Liver (tissue), 9 donors: Measurements from ENCODE around the gene OOSP4A. TPM values are rescaled to one million over a fixed set of nuclear protein-coding genes. Genes with fewer than 3 reads are reported as not detected.

ENCODE experiments used
- DNase-seq: peaks from one replicate; pipeline ENCODE4 v3.0.0-alpha.2; 2017; ENCODE audit warnings: low spot score
- H3K27ac ChIP-seq, 2 donors: one replicate each; pipeline ENCODE4 v1.7.0; 2013; ENCODE audit warnings: inconsistent platforms in 2 of 2, low read length in 2 of 2, control low read depth in 1 of 2, low read depth in 1 of 2, mild to moderate bottlenecking in 1 of 2
- H3K27me3 ChIP-seq, 4 donors: one replicate each; pipeline versions ENCODE4 v1.6.1 to v1.7.0; 2013; ENCODE audit warnings: low read length in 3 of 4, inconsistent platforms in 1 of 4, mild to moderate bottlenecking in 1 of 4, moderate library complexity in 1 of 4; ENCODE audit not compliant: control insufficient read depth in 4 of 4, insufficient read depth in 4 of 4
- H3K36me3 ChIP-seq, 4 donors: one replicate each; pipeline versions ENCODE4 v1.6.1 to v1.7.0; 2013; ENCODE audit warnings: low read length in 3 of 4, mild to moderate bottlenecking in 3 of 4, low read depth in 1 of 4, moderate library complexity in 1 of 4; ENCODE audit not compliant: control insufficient read depth in 4 of 4, insufficient read depth in 3 of 4
- H3K4me1 ChIP-seq, 4 donors: one replicate each; pipeline versions ENCODE4 v1.6.1 to v1.7.0; 2013; ENCODE audit warnings: low read length in 3 of 4, mild to moderate bottlenecking in 3 of 4, moderate library complexity in 1 of 4; ENCODE audit not compliant: control insufficient read depth in 4 of 4, insufficient read depth in 4 of 4
- H3K4me3 ChIP-seq, 3 donors: one replicate each; pipeline versions ENCODE4 v1.6.1 to v1.7.0; 2013; ENCODE audit warnings: low read length in 3 of 3, control low read depth in 1 of 3, low read depth in 1 of 3, mild to moderate bottlenecking in 1 of 3
- H3K9ac ChIP-seq, 2 donors: one replicate each; pipeline ENCODE4 v1.7.0; 2013; ENCODE audit warnings: low read length in 2 of 2, mild to moderate bottlenecking in 2 of 2, moderate library complexity in 2 of 2, control low read depth in 1 of 2, low read depth in 1 of 2
- H3K9me3 ChIP-seq, 4 donors: one replicate each; pipeline versions ENCODE4 v1.6.1 to v1.7.0; 2013; ENCODE audit warnings: low read length in 3 of 4; ENCODE audit not compliant: control insufficient read depth in 4 of 4
- EGR1 ChIP-seq, 2 donors: IDR thresholded peaks; 2 replicates each; pipeline ENCODE4 v1.6.1; 2016 to 2018; ENCODE audit warnings: antibody characterized with exemption in 2 of 2, low read depth in 2 of 2
- FOXA1 ChIP-seq: IDR thresholded peaks from 2 replicates; pipeline ENCODE4 v1.6.1; 2016; ENCODE audit warnings: antibody characterized with exemption
- FOXA2 ChIP-seq: IDR thresholded peaks from 2 replicates; pipeline ENCODE4 v1.6.1; 2016; ENCODE audit warnings: antibody characterized with exemption
- GABPA ChIP-seq, 2 donors: IDR thresholded peaks in 1 of 2; conservative IDR thresholded peaks in 1 of 2; 2 replicates each; pipeline ENCODE4 v1.6.1; 2016; ENCODE audit warnings: antibody characterized with exemption in 2 of 2, mild to moderate bottlenecking in 1 of 2, moderate library complexity in 1 of 2
- HNF4A ChIP-seq, 2 donors: conservative IDR thresholded peaks; 2 replicates each; pipeline ENCODE4 v1.6.1; 2016; ENCODE audit warnings: antibody characterized with exemption in 2 of 2, mild to moderate bottlenecking in 2 of 2
- HNF4G ChIP-seq: IDR thresholded peaks from 2 replicates; pipeline ENCODE4 v1.6.1; 2016; ENCODE audit warnings: antibody characterized with exemption
- JUND ChIP-seq, 2 donors: IDR thresholded peaks; 2 replicates each; pipeline ENCODE4 v1.6.1; 2016; ENCODE audit warnings: antibody characterized with exemption in 2 of 2
- NR2F2 ChIP-seq: IDR thresholded peaks from 2 replicates; pipeline ENCODE4 v1.6.1; 2016; ENCODE audit warnings: antibody characterized with exemption
- RAD21 ChIP-seq, 2 donors: IDR thresholded peaks; 2 replicates each; pipeline ENCODE4 v1.6.1; 2016; ENCODE audit warnings: antibody characterized with exemption in 2 of 2, mild to moderate bottlenecking in 2 of 2
- RXRA ChIP-seq, 2 donors: IDR thresholded peaks; 2 replicates each; pipeline ENCODE4 v1.6.1; 2017 to 2018; ENCODE audit warnings: antibody characterized with exemption in 2 of 2, mild to moderate bottlenecking in 1 of 2
- SP1 ChIP-seq: IDR thresholded peaks from 2 replicates; pipeline ENCODE4 v1.6.1; 2018; ENCODE audit warnings: antibody characterized with exemption, mild to moderate bottlenecking
- TAF1 ChIP-seq: conservative IDR thresholded peaks from 2 replicates; pipeline ENCODE4 v1.6.1; 2016; ENCODE audit warnings: antibody characterized with exemption, mild to moderate bottlenecking
- YY1 ChIP-seq: IDR thresholded peaks from 2 replicates; pipeline ENCODE4 v1.6.1; 2016; ENCODE audit warnings: antibody characterized with exemption, mild to moderate bottlenecking
- WGBS: extraction: QIAGEN DNeasy Blood & Tissue Kit; methylation state at CpG from one replicate; pipeline ENCODE4 v1.1.7; 2013; 5-methylcytosine and 5-hydroxymethylcytosine counted together
- polyA plus RNA-seq, 2 donors: library from polyadenylated mRNA; stranded (reverse) in 1 of 2; unstranded in 1 of 2; fragments of 200-250 nt in 1 of 2; fragments of >200 nt in 1 of 2; fragmentation: Nextera tagmentation in 1 of 2; extraction: Ambion mirVana in 1 of 2; gene quantifications; one replicate each; pipeline versions ENCODE4 v1.2.1 to v1.2.3, GENCODE V29; 2013 to 2015
- total RNA-seq, 2 donors: library from RNA; depleted of rRNA; stranded (reverse); fragments of >200 nt; gene quantifications; one replicate each; pipeline ENCODE4 v1.2.3, GENCODE V29; 2014
- TF ChIP-seq, protein P1 (sequence below): IDR thresholded peaks from 2 replicates; pipeline ENCODE4 v1.6.1; 2016; ENCODE audit warnings: antibody characterized with exemption, mild to moderate bottlenecking
- TF ChIP-seq, protein P2 (sequence below): IDR thresholded peaks from 2 replicates; pipeline ENCODE4 v1.6.1; 2016; ENCODE audit warnings: antibody characterized with exemption
- TF ChIP-seq, protein P3 (sequence below): fragments of 150-350 bp; IDR thresholded peaks from 2 replicates; pipeline ENCODE4 v1.5.1; 2017; ENCODE audit warnings: improper control_type of control experiment, low read depth, low read length; ENCODE audit not compliant: missing input control
- TF ChIP-seq, protein P4 (sequence below): IDR thresholded peaks from 2 replicates; pipeline ENCODE4 v1.6.1; 2016; ENCODE audit warnings: antibody characterized with exemption
- TF ChIP-seq, protein P5 (sequence below): IDR thresholded peaks from 2 replicates; pipeline ENCODE4 v1.6.1; 2016; ENCODE audit warnings: antibody characterized with exemption
- donor health status: healthy.
- donor health status: healthy.
- donor health status: healthy.
- donor health status: healthy.
- donor health status: healthy.

Gene OOSP4A
- not detected for total RNA-seq
- polyA plus RNA-seq: not detected

DNA sequence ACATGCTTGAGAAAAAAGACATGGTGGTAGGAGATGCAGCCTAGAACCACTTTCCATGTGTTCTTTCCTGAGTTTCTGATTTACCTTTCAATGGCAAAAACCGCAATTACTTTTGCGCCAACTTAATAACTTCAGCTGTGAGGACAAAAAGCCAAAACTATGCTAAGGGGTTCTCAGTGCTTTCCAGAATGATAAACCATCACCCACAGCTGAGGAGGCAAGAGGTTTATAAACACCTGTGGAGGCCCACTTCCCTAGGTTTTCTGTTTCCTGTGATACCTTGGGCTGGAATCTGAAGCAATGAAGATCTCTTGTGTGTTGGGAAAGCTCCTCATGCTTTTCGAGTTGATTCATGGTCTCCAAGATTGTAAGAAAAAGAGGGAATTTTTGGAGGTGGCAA is at the start of gene OOSP4A:
Gene OOSP4A (plus strand): TSS at position 301 of the 400 bp plus-strand sequence. CDS start 0 bp downstream, at position 301.
- Histone ChIP-seq H3K4me3 (no peak within 1 kb of the TSS), H3K27ac (no peak within 1 kb of the TSS), H3K4me1 (no peaks in the 10 kb centered on the region), H3K9me3 (no peaks in the 10 kb centered on the region), H3K9ac (no peak within 1 kb of the TSS), H3K27me3 (no peaks in the 10 kb centered on the region), H3K36me3 (no peaks in the 10 kb centered on the region)
- TF ChIP-seq HNF4G (no peak), TAF1 (no peak), SP1 (no peak), RAD21 (IDR thresholded peaks at IDR 0.05) (no peak), RXRA (IDR thresholded peaks at IDR 0.05) (no peak), NR2F2 (no peak), GABPA (IDR thresholded peaks at IDR 0.05 in 1 of 2, conservative IDR thresholded peaks at IDR 0.05 in 1 of 2) (no peak), FOXA2 (no peak)
- TF ChIP-seq, protein P1, sequence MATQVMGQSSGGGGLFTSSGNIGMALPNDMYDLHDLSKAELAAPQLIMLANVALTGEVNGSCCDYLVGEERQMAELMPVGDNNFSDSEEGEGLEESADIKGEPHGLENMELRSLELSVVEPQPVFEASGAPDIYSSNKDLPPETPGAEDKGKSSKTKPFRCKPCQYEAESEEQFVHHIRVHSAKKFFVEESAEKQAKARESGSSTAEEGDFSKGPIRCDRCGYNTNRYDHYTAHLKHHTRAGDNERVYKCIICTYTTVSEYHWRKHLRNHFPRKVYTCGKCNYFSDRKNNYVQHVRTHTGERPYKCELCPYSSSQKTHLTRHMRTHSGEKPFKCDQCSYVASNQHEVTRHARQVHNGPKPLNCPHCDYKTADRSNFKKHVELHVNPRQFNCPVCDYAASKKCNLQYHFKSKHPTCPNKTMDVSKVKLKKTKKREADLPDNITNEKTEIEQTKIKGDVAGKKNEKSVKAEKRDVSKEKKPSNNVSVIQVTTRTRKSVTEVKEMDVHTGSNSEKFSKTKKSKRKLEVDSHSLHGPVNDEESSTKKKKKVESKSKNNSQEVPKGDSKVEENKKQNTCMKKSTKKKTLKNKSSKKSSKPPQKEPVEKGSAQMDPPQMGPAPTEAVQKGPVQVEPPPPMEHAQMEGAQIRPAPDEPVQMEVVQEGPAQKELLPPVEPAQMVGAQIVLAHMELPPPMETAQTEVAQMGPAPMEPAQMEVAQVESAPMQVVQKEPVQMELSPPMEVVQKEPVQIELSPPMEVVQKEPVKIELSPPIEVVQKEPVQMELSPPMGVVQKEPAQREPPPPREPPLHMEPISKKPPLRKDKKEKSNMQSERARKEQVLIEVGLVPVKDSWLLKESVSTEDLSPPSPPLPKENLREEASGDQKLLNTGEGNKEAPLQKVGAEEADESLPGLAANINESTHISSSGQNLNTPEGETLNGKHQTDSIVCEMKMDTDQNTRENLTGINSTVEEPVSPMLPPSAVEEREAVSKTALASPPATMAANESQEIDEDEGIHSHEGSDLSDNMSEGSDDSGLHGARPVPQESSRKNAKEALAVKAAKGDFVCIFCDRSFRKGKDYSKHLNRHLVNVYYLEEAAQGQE: no peak
- TF ChIP-seq, protein P2, sequence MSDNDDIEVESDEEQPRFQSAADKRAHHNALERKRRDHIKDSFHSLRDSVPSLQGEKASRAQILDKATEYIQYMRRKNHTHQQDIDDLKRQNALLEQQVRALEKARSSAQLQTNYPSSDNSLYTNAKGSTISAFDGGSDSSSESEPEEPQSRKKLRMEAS: no peak
- no peak for DNase-seq
- WGBS: 86% methylated on average over 3 of the region's 3 CpGs

DNA sequence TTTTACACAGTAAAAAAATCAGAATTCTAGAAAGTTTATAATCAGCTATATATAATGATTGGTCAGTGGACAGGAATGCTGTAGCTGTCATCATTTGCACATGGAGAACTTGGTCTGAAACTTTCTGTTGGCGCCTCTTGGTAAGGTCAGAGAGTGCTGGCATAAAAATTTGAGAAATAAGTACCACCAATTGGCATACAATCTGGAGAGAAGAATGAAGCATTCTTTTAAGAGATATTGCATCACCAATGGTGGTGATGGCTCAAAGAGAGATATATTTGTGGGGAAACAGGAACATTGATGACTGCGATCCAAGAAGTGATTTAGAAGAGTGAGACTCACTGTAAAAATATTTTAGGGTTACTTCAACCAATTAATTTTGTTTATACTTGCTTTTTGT is 45.4 kb upstream of the OOSP4A start:
- TF ChIP-seq YY1 (no peak), EGR1 (IDR thresholded peaks at IDR 0.05; ENCODE audit: low read depth in 2 of 2) (no peak), TAF1 (no peak), RXRA (IDR thresholded peaks at IDR 0.05) (no peak), SP1 (no peak), JUND (IDR thresholded peaks at IDR 0.05) (no peak), HNF4G (no peak), NR2F2 (no peak), FOXA1 (no peak), RAD21 (IDR thresholded peaks at IDR 0.05) (no peak), FOXA2 (no peak), HNF4A (conservative IDR thresholded peaks at IDR 0.05) (no peak), GABPA (IDR thresholded peaks at IDR 0.05 in 1 of 2, conservative IDR thresholded peaks at IDR 0.05 in 1 of 2) (no peak)
- TF ChIP-seq, protein P1: no peak
- TF ChIP-seq, protein P3, sequence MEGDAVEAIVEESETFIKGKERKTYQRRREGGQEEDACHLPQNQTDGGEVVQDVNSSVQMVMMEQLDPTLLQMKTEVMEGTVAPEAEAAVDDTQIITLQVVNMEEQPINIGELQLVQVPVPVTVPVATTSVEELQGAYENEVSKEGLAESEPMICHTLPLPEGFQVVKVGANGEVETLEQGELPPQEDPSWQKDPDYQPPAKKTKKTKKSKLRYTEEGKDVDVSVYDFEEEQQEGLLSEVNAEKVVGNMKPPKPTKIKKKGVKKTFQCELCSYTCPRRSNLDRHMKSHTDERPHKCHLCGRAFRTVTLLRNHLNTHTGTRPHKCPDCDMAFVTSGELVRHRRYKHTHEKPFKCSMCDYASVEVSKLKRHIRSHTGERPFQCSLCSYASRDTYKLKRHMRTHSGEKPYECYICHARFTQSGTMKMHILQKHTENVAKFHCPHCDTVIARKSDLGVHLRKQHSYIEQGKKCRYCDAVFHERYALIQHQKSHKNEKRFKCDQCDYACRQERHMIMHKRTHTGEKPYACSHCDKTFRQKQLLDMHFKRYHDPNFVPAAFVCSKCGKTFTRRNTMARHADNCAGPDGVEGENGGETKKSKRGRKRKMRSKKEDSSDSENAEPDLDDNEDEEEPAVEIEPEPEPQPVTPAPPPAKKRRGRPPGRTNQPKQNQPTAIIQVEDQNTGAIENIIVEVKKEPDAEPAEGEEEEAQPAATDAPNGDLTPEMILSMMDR: no peak
- TF ChIP-seq, protein P2: no peak
- TF ChIP-seq, protein P4, sequence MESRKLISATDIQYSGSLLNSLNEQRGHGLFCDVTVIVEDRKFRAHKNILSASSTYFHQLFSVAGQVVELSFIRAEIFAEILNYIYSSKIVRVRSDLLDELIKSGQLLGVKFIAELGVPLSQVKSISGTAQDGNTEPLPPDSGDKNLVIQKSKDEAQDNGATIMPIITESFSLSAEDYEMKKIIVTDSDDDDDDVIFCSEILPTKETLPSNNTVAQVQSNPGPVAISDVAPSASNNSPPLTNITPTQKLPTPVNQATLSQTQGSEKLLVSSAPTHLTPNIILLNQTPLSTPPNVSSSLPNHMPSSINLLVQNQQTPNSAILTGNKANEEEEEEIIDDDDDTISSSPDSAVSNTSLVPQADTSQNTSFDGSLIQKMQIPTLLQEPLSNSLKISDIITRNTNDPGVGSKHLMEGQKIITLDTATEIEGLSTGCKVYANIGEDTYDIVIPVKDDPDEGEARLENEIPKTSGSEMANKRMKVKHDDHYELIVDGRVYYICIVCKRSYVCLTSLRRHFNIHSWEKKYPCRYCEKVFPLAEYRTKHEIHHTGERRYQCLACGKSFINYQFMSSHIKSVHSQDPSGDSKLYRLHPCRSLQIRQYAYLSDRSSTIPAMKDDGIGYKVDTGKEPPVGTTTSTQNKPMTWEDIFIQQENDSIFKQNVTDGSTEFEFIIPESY: no peak
- TF ChIP-seq, protein P5, sequence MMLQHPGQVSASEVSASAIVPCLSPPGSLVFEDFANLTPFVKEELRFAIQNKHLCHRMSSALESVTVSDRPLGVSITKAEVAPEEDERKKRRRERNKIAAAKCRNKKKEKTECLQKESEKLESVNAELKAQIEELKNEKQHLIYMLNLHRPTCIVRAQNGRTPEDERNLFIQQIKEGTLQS: no peak
- WGBS: 94% methylated on average over 2 of the region's 2 CpGs
- DNase-seq: no peak
- no peak overlapping the region for H3K27ac ChIP-seq
- no peak overlapping the region for H3K4me3 ChIP-seq
- H3K4me1 ChIP-seq: no peaks in the 10 kb centered on the region
- H3K9ac ChIP-seq: no peak overlapping the region
- H3K36me3 ChIP-seq: peaks cover 0 to 2% (median 0%) of the 10 kb centered on the region in 4 donors
- H3K27me3 ChIP-seq: no peaks in the 10 kb centered on the region
- H3K9me3 ChIP-seq: peaks cover 4 to 24% (median 14%) of the 10 kb centered on the region in 4 donors
